Right cardiac atrium (tissue), 5 donors: ENCODE data around the gene GLIS1. TPM values are rescaled to one million over a fixed set of nuclear protein-coding genes. Genes with fewer than 3 reads are reported as not detected.

Source experiments
- ATAC-seq, 2 donors: fragments of 200-7000 bp; cut with Tn5 transposase; one replicate each; pipeline versions ENCODE4 v1.8.0 to v1.9.1; 2020; ENCODE audit warnings: moderate library complexity in 2 of 2, mild to moderate bottlenecking in 1 of 2
- DNase-seq, 3 donors: peaks; one replicate each; pipeline ENCODE4 v3.0.0-alpha.2; 2020
- H3K27ac ChIP-seq: one replicate; pipeline ENCODE4 v1.5.1; 2013; ENCODE audit warnings: mild to moderate bottlenecking, low read length, control low read depth, moderate library complexity
- H3K27me3 ChIP-seq: one replicate; pipeline ENCODE4 v1.6.1; 2013; ENCODE audit not compliant: control insufficient read depth, insufficient read depth
- H3K4me1 ChIP-seq: one replicate; pipeline ENCODE4 v1.6.1; 2013; ENCODE audit warnings: low read length; ENCODE audit not compliant: control insufficient read depth, insufficient read depth
- H3K4me3 ChIP-seq: one replicate; pipeline ENCODE4 v1.5.1; 2013; ENCODE audit warnings: low read length, control low read depth
- H3K9me3 ChIP-seq: one replicate; pipeline ENCODE4 v1.6.1; 2013; ENCODE audit warnings: low read length; ENCODE audit not compliant: control insufficient read depth
- WGBS: extraction: QIAGEN DNeasy Blood & Tissue Kit; methylation state at CpG from one replicate; pipeline ENCODE4 v1.1.7; 2013; 5-methylcytosine and 5-hydroxymethylcytosine counted together
- intact Hi-C, 4 donors: fragments of 100-400 bp; cut with DNase I; formaldehyde crosslinking; loops; one replicate each; pipeline versions ENCODE4 v1.11.0 to v1.14.0; 2022 to 2023
- polyA plus RNA-seq: library from polyadenylated mRNA; stranded (reverse); fragments of 200-250 nt; gene quantifications from one replicate; pipeline ENCODE4 v1.2.3, GENCODE V29; 2013
- total RNA-seq, 4 donors: library from RNA; stranded (reverse); fragmentation: NEBNext Ultra II Directional; extraction: Animal tissue kit (Norgen Biotek cat#: 25700); gene quantifications; one replicate each; pipeline ENCODE4 v1.2.1, GENCODE V29; 2021
- donor health status: healthy with polysubstance abuse.
- donor health status: DM: no; HTN: yes; CAD: no.
- donor health status: DM: no; HTN: no; CAD: no.
- donor health status: DM: no; HTN: yes; CAD: no; lungs with severe emphysema.
- donor health status: DM: yes; HTN: yes; CAD: no.

Gene GLIS1
- total and polyA plus RNA-seq, 5 donors = 0.14 to 0.37 (median 0.35) TPM

DNA sequence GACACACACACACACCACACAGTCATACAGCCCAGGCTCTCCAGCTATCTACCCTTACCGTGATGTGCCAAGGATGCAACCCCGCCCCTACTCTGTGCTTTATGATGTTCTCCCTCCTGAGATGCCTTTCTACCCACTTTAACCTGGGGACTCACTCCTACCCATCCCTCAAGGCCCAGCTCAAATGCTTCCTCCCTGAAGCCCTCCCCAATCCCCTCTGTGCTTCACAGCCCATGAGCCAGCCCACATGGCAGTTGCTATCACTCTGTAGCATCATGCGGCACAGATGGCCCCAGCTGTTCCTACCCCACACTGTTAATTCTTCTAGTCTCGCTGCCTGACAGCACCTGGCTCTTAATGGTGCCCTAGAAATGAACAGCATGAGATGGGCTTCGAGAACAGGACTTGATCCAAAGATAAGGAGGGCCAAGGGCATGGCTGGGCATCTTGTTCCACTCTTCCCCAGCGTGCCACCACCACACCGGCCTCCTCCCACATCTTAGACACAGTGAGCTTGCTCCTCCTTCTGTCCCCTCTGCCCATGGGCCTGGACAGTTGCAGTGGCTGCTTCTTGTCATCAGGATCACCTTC lies 109.8 kb downstream of the GLIS1 start:
- no peak overlapping the region for H3K4me3 ChIP-seq
- H3K9me3 ChIP-seq = no peaks in the 10 kb centered on the region
- H3K4me1 ChIP-seq = no peaks in the 10 kb centered on the region
- DNase-seq (no peak), ATAC-seq (no peak)
- intact Hi-C loops = no loop called here
- H3K27ac ChIP-seq = no peak overlapping the region
- H3K27me3 ChIP-seq = no peaks in the 10 kb centered on the region
- WGBS = 87% methylated on average over 7 of the region's 7 CpGs

DNA sequence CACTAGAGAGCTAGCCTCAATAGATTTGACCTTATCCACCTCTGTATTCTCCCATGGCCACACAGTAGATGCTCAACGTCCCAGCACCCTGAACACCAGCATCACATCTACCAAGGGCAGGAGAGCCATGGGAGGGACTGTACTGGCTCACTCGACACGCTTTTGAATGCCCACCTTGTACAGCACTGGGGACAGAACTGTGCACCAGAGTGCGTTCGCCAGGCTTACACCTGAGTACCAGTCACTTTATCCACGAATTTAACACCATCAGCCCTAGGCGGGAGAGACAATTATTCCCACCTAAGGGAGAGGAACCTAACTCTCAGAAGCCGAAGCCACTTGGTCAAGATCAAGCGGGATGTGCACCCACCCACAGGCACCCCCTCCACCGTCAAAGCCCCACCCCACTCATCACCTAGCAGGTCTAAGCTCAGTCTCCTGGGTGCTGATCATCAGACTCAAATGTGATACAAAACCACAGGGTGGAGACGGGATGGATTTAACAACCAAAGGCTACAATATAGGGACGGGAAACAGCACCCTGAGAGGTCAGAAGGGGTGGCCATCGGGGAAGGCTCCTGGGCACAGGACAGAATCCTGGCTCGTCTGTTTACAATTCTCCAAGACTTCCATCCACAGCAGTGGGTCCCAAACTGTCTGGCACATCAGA lies 110.5 kb downstream of the GLIS1 start:
- Histone ChIP-seq H3K9me3 (no peaks in the 10 kb centered on the region), H3K4me1 (no peaks in the 10 kb centered on the region), H3K27me3 (no peaks in the 10 kb centered on the region), H3K4me3 (no peak overlapping the region), H3K27ac (no peak overlapping the region)
- intact Hi-C loops = no loop called here
- 90% methylated on average over 14 of the region's 14 CpGs for WGBS
- ATAC-seq (no peak), DNase-seq (no peak)

DNA sequence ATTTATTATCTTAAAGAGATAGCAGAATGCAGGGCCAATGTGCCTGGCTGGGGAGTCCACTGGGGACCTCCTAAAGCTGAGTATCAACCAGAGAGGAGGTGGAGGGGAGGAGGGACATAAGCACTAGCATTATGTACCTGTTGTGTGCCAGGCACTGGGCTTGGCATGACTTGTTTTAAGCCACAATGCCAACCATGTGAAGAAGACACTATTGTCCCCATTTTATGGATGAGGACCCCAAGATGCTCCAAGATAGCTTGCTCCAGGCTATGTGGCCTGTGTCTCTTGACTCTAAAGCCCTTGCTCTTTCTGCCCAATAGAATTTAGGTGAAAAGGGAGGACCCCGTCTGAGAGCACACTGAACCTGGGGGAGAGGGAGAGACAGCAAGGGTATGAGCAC lies 111.3 kb downstream of the GLIS1 start:
- no peak overlapping the region for H3K27ac ChIP-seq
- H3K4me3 ChIP-seq = no peak overlapping the region
- no peaks in the 10 kb centered on the region for H3K4me1 ChIP-seq
- DNase-seq (no peak), ATAC-seq (no peak)
- intact Hi-C loops = no loop called here
- H3K9me3 ChIP-seq = no peaks in the 10 kb centered on the region
- no peaks in the 10 kb centered on the region for H3K27me3 ChIP-seq
- WGBS = 90% methylated on average over 1 of the region's 1 CpG

DNA sequence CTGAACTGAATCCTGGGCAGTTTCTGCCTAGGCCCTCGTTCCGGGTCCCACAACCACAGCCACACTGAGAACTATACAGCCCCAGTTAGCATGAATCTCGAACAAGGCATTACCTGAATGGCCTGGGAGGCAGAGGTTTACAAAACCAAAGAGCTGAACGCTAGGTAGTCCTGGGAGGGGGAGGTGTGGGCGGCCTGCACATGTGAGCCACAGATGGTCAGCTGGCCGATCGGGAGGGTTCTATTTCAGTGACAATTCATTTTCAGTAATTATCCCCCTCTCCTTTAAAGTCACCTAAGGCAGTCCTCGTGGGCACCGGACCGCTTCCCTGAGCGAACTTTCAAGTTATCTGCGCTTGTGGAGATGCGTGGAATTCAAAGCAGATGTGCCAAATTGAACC lies 111.9 kb downstream of the GLIS1 start:
- WGBS = 84% methylated on average over 13 of the region's 13 CpGs
- no peak overlapping the region for H3K4me3 ChIP-seq
- no peaks in the 10 kb centered on the region for H3K4me1 ChIP-seq
- H3K27me3 ChIP-seq = no peaks in the 10 kb centered on the region
- no peak overlapping the region for H3K27ac ChIP-seq
- intact Hi-C loops = no loop called here
- DNase-seq = no peak
- H3K9me3 ChIP-seq = no peaks in the 10 kb centered on the region
- no peak for ATAC-seq

DNA sequence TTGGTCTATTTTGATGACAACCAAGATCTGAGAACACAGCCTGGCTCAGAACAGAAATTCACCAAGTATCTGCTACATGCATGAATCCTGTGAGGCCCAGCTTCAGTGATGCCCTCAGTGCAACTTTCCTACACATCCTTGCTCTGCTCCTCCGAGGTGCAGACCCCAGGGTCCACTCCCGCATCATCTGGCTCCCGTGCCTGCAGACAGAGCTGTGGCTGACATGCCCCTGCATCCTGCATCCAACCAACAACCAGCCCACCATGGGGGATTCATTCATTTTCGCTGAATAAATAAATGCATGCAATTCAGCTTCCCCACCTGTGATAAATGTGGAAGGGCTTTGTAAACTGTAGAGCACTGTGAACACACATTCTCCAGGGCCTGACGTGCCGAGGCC lies 112.3 kb downstream of the GLIS1 start:
- no peak overlapping the region for H3K27ac ChIP-seq
- WGBS = 71% methylated on average over 6 of the region's 6 CpGs
- ATAC-seq (no peak), DNase-seq (no peak)
- H3K4me3 ChIP-seq = no peak overlapping the region
- H3K9me3 ChIP-seq = no peaks in the 10 kb centered on the region
- intact Hi-C loops = no loop called here
- no peaks in the 10 kb centered on the region for H3K4me1 ChIP-seq
- H3K27me3 ChIP-seq = no peaks in the 10 kb centered on the region

DNA sequence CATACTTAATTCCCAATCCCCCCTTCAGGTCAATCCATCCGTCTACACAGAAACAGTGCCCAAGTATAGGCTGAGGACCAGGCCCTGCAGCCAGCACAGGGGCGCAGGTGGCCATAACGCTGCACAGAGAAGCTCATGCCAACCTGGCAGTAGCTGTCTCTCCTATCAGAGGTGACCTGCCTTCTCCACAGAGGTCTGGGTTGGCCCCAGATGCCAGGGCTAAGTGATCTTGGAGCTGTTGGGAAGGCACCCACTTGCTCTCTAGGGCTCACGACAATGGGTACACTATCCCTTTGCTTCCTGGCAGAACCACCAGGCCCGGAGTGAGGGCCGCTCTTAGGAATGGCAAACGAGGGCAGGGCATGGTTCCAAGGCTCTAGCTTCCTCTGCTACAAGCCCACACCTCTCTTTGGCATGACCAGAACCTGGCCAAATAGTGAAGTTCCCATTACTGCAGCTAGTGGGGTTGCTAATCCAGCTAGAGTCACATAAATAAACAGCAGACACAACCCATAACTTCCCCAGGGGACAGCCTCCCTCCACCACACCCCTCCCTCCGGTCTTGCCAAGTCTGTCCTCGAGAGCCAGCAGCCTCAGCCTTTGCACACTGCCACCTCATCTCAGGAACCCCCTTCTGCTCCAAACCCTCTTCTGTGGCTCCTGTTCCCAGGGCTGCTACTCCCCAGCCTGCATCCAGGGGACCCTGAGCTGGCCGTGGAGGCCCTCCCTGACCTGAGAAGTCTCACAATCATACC lies 113.0 kb downstream of the GLIS1 start:
- Histone ChIP-seq H3K9me3 (no peaks in the 10 kb centered on the region), H3K4me1 (no peaks in the 10 kb centered on the region), H3K4me3 (no peak overlapping the region), H3K27me3 (no peaks in the 10 kb centered on the region), H3K27ac (no peak overlapping the region)
- WGBS = 69% methylated on average over 10 of the region's 10 CpGs
- intact Hi-C loops = no loop called here
- DNase-seq (no peak), ATAC-seq (peak; percentile 45 to 57)

DNA sequence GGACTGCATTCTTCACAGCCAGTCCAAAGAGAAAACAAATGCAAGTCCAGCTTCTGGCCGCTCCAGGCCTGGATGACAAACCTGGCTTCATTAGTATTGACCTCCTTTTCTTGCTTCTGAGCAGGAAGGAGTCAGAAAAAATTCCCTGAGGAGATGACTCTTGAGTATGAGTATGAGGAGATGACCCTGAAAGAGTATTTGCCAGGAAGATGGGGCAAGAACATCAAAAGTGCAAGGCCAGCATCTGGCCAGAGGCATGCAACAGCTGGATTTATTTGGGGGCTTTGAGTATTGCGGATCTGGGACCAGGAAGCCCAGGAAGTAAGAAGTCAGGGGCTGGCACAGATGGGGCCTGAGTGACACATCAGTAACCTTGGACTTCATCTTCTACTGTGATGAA lies 113.9 kb downstream of the GLIS1 start:
- Histone ChIP-seq H3K27me3 (no peaks in the 10 kb centered on the region), H3K4me1 (no peaks in the 10 kb centered on the region), H3K9me3 (no peaks in the 10 kb centered on the region), H3K27ac (no peak overlapping the region), H3K4me3 (no peak overlapping the region)
- DNase-seq = peak in 1 of 3 donors; percentile 44
- ATAC-seq = peak in 1 of 2 donors; percentile 79
- WGBS = 70% methylated on average over 2 of the region's 2 CpGs
- intact Hi-C loops = no loop called here

DNA sequence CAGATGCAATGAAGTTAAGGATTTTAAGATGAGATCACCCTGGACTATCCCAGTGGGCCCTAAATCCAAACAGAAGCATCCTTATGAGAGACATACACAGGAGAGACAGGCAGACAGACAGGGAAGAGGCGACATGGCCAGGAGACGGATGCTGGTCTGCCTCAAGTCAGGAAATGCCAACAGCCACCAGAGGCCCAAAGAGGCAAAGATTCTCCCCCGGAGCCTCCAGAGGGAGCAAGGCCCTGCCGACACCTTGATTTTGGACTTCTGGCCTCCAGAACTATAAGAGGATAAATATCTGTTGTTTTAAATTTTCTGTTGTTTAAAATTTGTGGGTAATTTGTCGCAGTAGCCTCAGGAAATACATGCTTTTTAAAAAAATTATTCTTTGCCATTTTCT lies 116.4 kb downstream of the GLIS1 start:
- Histone ChIP-seq H3K4me3 (no peak overlapping the region), H3K27me3 (no peaks in the 10 kb centered on the region), H3K9me3 (no peaks in the 10 kb centered on the region), H3K27ac (no peak overlapping the region), H3K4me1 (no peaks in the 10 kb centered on the region)
- 76% methylated on average over 5 of the region's 5 CpGs for WGBS
- DNase-seq (no peak), ATAC-seq (no peak)
- intact Hi-C loops = no loop called here

DNA sequence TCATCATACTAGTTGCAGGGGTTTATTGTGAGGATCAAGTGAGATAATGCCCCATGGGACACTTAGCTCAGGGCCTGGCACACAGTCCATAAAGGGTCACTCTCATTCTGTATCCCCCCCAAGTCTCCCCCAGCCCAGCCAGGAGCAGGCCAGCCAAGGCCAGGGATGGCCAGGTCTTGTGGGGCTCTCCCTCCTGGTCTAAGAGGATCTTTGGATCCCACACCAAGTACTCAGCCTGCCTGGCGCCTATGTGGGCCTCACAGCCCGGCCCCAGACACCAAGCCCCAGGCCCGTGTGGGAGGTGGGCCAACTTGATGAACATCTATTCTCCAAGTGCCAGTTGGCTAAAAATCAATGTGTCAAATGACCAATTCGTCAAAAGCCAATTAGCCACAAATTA lies 117.8 kb downstream of the GLIS1 start:
- H3K9me3 ChIP-seq = no peaks in the 10 kb centered on the region
- H3K27me3 ChIP-seq = no peaks in the 10 kb centered on the region
- DNase-seq (peak in 1 of 3 donors; percentile 16), ATAC-seq (no peak)
- 69% methylated on average over 4 of the region's 4 CpGs for WGBS
- no peaks in the 10 kb centered on the region for H3K4me1 ChIP-seq
- H3K4me3 ChIP-seq = no peak overlapping the region
- intact Hi-C loops = no loop called here
- no peak overlapping the region for H3K27ac ChIP-seq

DNA sequence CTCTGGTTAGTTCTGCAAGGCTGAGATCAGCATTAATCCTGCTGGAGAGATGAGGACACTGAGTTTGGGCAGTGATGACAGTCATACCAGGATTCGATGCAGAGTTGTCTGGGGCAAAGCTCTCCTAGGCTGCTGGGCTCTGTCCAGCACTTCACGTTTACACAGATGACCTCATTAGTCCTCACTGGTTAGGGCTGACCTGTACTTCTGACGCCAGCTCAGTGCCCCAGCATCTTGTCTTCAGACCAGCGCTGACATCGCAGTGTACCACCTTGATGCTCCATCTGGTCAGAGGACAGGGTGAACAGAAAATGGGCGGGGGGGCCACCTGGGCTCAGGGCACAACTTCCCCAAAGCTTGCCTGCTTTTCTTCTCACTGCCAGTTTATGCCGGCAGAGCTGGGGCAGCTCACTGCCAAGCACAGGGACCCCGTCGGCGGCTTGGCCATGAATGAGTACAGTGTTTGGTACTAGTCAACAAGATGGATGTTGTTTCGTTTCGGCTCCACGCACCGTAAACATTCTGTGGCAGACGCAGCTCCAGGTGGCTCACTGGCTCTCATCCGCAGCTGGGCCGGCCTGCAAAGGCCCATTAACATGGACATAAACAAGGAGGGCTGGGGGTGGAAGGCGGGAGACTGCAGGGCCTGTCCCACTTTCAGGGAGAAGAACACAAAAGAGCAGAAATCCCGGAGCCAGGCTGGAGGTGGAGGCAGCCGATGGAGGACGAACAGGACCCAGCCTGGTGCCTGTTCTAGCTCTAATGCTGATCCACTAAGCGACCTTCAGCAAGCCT lies 118.7 kb downstream of the GLIS1 start:
- Histone ChIP-seq H3K4me3 (no peak overlapping the region), H3K4me1 (no peaks in the 10 kb centered on the region), H3K27ac (no peak overlapping the region), H3K27me3 (no peaks in the 10 kb centered on the region), H3K9me3 (no peaks in the 10 kb centered on the region)
- no peak for ATAC-seq
- 67% methylated on average over 22 of the region's 22 CpGs for WGBS
- DNase-seq = peak in 1 of 3 donors; percentile 19
- intact Hi-C loops = no loop called here
